GM12865 (cell line): ENCODE results near the gene YIPF5.

Experiments used
- DNase-seq: peaks from one replicate; pipeline ENCODE4 v3.0.0; 2010; ENCODE audit warnings: low read depth
- H3K4me3 ChIP-seq: 2 replicates; pipeline ENCODE4 v1.5.1; 2011; ENCODE audit warnings: mild to moderate bottlenecking, low read depth, low read length, control low read depth
- CTCF ChIP-seq: IDR thresholded peaks from 2 replicates; pipeline ENCODE4 v1.5.1; 2011; ENCODE audit warnings: low read length, control low read depth, low read depth, inconsistent platforms; ENCODE audit not compliant: insufficient read depth; ENCODE audit errors: missing control alignments

The YIPF5 gene

GRCh38 chr5:144141585-144141984 is 28.9 kb downstream of the YIPF5 start:
- H3K4me3 ChIP-seq: no peak overlapping the region
- no peak for DNase-seq
- TF ChIP-seq CTCF: no peak

- H3K4me3 ChIP-seq: no peak overlapping the region
- no peak for DNase-seq
Measured at GRCh38 chr5:144139586-144139985, 30.9 kb downstream of the YIPF5 start.

GRCh38 chr5:144135113-144135762 is 35.2 kb downstream of the YIPF5 start:
- DNase-seq: no peak
- no peak for TF ChIP-seq CTCF
- no peak overlapping the region for H3K4me3 ChIP-seq

More at GRCh38 chr5:144139586-144139985, 30.9 kb downstream of the YIPF5 start:
- TF ChIP-seq CTCF: no peak

GRCh38 chr5:144134194-144134826 is 36.1 kb downstream of the YIPF5 start:
- no peak overlapping the region for H3K4me3 ChIP-seq
- no peak for DNase-seq
- TF ChIP-seq CTCF: no peak

GRCh38 chr5:144133050-144133633 is 37.3 kb downstream of the YIPF5 start:
- TF ChIP-seq CTCF: no peak
- DNase-seq: no peak
- no peak overlapping the region for H3K4me3 ChIP-seq

- DNase-seq: no peak
- no peak overlapping the region for H3K4me3 ChIP-seq
- TF ChIP-seq CTCF: no peak
Measured at GRCh38 chr5:144131261-144131660, 39.2 kb downstream of the YIPF5 start.
